ENCODE measurements around the gene LMAN1L.
A peak's percentile ranks its signal among the peaks of the same experiment; 100 is the strongest.

The LMAN1L gene

GRCh38 chr15:74779162-74779648 is 33.4 kb upstream of the LMAN1L start:
- TF ChIP-seq, protein P1, sequence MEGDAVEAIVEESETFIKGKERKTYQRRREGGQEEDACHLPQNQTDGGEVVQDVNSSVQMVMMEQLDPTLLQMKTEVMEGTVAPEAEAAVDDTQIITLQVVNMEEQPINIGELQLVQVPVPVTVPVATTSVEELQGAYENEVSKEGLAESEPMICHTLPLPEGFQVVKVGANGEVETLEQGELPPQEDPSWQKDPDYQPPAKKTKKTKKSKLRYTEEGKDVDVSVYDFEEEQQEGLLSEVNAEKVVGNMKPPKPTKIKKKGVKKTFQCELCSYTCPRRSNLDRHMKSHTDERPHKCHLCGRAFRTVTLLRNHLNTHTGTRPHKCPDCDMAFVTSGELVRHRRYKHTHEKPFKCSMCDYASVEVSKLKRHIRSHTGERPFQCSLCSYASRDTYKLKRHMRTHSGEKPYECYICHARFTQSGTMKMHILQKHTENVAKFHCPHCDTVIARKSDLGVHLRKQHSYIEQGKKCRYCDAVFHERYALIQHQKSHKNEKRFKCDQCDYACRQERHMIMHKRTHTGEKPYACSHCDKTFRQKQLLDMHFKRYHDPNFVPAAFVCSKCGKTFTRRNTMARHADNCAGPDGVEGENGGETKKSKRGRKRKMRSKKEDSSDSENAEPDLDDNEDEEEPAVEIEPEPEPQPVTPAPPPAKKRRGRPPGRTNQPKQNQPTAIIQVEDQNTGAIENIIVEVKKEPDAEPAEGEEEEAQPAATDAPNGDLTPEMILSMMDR (IDR thresholded peaks at IDR 0.05), result no peak

- TF ChIP-seq, protein P1 (IDR thresholded peaks at IDR 0.05), result no peak
Observed at GRCh38 chr15:74780523-74781430, 31.9 kb upstream of the LMAN1L start.

DNA sequence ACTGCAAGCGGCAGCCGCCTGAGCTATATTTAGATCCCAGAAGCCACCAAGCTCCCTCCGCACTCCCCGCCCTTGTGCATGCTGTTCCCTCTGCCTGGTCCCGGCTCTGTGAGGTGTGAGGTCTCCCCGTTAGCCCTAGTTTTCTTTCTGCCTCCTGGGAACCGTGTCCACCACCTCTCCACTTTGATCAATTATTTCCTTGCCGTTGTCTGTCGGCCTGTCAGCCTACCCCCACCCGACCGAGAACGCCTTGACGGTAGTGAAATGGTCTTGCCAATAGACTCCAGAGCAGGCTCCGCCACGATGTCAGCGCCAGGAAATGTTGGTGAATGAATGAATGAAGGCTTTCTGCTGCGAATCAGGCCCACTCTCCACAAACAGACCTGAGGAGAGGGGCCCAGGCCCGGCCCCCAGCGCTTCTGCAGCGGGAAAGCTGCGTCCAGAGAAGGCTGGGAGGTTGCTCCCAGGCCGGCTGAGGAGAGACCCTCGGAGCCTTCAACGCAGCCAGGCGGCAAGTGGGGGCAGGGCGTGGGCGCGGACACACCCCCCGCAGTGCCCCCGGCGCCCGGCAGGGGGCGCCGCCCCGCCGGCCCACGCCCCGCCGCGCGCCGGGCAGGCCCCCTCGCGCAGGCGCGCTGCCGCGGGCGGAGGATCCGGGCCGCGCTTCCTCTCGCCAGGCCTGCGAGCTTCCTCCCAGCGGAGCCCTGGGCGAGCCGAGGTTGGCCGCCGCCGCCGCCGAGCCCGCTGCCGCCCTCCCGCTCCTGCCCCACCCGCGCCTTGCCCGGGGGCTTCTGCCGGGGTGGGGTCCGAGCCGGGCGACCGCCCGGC is 31.0 kb upstream of the LMAN1L start, which contains the start of gene CSK:
Gene CSK, plus strand, starts transcription at position 650 of the 828 bp plus-strand sequence. CDS start 16,218 bp downstream, outside the sequence.
- TF ChIP-seq, protein P1 (IDR thresholded peaks at IDR 0.05), result peak; percentile 91

- TF ChIP-seq, protein P1 (IDR thresholded peaks at IDR 0.05), result no peak
Observed at GRCh38 chr15:74782259-74783071, 30.2 kb upstream of the LMAN1L start.

DNA sequence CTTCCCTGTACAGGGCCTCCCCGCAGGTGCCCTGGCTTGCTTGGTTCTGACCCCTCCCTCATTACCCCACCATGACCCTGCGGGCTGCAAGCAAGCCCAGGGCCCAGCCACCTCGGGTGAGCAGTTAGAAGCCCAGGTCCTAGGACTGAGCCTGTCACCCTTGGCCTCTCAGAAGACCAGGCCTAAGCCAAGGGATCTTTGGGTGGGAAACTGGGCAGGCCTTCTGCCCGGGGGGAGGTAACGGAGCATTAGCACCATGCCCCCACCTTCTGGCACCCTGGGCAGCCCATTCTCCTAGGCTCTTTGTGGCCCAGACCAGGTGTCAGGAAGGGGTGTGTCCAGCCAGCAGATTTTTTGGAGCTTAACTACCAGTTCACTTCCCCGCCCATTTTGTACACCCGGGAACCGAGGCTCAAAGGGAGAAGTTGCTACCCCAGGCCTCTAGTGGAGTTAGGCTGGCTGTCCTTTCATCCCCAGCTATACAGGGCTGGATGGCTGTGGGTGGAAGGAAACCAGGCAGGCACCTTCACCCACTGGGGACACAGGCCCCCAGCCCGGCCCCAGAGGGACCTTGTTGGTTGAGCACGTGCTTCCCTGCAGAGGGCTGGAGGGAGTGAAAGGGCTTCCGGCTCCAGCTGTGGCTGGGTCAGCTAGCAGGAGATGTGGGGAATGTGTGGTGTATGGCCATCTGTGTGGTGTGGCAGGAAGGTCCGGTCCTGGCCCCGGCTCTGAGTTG is 29.4 kb upstream of the LMAN1L start:
- TF ChIP-seq, protein P1 (IDR thresholded peaks at IDR 0.05), result no peak

DNA sequence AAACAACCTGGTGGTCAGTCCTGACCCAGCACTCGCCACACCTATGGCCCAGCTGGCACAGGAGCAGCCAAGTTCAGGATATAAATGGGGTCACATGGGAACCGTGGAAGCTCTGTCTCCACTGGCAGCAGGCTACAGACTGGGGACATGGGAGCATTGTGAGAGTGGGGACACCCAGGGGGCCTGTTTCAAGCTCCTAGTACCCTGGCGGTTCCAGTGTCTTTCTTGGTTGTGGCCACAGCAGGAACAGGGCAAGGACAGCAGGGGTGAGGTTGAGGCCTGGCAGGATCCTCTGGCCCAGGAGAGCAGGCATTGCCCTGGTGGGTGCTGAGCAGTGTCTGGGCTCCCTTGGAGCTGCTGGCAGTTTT is 28.8 kb upstream of the LMAN1L start:
- TF ChIP-seq, protein P1 (IDR thresholded peaks at IDR 0.05), result no peak

Data from LNCAP (cell line).